SU-DHL-6 (cell line): ENCODE data around the gene GATC.

Source experiments
- EZH2phosphoT487 ChIP-seq: fragments of 200-600 bp; sonication (generic), shearing (Covaris generic); conservative IDR thresholded peaks from 2 replicates; pipeline ENCODE4 v1.6.1; 2018; ENCODE audit warnings: mild to moderate bottlenecking, antibody characterized with exemption, low read length, moderate library complexity, mixed read lengths
- TF ChIP-seq, protein P1 (sequence below): fragments of 200-600 bp; sonication (generic); IDR thresholded peaks from one replicate; pipeline ENCODE4 v1.5.1; 2017; ENCODE audit warnings: antibody characterized with exemption, mild to moderate bottlenecking, low read length, moderate library complexity; ENCODE audit not compliant: insufficient read depth, poor library complexity, severe bottlenecking

DNA sequence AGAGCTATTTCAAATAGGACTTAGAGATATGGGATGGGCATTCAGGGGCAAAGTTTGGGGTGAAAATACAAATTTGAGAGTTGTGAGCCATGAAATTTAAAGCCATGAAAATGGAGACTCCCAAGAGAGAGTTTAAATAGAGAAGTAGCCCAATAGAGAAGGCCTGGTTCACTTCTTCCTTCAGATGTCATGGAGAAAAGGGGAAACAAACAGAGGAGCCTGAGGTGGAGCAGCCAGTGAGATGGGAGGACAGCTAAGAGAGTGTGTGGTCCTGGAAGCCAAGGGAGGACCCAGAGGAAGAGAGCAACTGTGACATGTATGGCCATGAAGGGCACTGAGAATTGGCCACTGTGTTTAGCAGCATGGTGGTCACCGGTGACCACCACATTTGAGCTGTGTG is 37.4 kb downstream of the GATC start:
- TF ChIP-seq, protein P1, sequence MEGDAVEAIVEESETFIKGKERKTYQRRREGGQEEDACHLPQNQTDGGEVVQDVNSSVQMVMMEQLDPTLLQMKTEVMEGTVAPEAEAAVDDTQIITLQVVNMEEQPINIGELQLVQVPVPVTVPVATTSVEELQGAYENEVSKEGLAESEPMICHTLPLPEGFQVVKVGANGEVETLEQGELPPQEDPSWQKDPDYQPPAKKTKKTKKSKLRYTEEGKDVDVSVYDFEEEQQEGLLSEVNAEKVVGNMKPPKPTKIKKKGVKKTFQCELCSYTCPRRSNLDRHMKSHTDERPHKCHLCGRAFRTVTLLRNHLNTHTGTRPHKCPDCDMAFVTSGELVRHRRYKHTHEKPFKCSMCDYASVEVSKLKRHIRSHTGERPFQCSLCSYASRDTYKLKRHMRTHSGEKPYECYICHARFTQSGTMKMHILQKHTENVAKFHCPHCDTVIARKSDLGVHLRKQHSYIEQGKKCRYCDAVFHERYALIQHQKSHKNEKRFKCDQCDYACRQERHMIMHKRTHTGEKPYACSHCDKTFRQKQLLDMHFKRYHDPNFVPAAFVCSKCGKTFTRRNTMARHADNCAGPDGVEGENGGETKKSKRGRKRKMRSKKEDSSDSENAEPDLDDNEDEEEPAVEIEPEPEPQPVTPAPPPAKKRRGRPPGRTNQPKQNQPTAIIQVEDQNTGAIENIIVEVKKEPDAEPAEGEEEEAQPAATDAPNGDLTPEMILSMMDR, result no peak
- TF ChIP-seq EZH2phosphoT487, result no peak
